Stimulated activated CD8-positive, alpha-beta memory T cell treated with anti-CD3 and anti-CD28 coated beads, Interleukin-4, amount 100 ng/mL, for 4 hours (primary cell): Measurements from ENCODE around the gene NMRK2.

Experiments used
- DNase-seq, 2 donors: peaks; one replicate each; pipeline ENCODE4 v3.0.0-alpha.2; 2020; ENCODE audit warnings: low read depth in 2 of 2, low spot score in 1 of 2

The NMRK2 gene

DNA sequence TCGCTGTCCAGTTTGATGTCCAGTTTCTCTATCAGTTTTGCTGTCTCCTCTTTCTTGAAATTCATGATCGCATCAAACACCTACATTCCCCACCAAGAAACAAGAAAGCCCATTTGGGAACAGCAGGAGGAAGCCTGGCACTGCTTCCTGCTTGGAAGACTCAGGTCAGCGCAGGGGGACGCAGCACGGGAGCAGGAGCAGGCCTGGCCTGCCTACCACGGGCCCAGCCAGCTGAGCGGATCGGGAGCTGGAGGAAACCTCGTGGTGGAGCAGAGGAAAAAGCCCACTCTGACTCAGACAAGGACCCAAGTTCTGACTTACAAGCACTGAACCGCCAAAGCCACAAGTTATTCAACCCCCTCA, 48.5 kb downstream of the NMRK2 start:
- no peak for DNase-seq

GRCh38 chr19:3981736-3982681, 49.1 kb downstream of the NMRK2 start:
- DNase-seq: no peak

DNA sequence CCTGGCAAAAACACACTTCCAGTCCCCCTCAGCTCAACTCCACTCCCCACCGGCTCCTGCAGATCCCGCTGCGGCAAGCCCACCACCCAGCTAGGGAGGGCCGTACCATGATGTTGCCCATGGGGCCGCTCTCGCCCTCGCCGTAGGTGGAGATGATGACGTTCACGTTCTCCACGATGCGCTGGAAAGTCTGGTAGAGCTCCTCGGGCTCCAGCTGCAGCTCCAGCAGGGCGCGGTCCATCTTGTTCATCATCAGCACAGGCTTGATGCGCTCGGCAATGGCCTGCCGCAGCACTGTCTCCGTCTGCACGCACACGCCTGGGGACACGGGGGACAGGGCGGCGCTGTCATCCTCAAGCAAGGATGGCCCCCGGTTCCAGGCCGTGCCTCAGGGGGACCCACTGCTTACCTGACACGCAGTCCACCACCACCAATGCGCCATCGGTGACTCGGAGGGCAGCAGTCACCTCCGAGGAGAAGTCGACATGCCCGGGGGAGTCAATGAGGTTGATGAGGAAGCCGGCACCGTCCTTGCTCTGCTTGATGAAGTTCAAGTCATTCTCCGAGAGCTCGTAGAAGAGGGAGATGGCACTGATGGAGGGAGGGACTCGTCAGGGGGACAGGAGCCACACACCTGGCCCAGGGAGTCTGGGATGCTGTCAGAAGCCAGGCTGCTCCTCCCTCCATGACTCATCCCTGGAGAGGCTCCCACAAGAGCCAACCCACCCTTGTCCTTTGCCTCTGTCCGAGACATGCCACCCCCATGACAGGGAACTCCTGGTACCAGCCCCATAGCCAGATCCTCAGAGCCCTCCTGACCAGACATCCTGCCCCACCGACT, 50.1 kb downstream of the NMRK2 start:
- DNase-seq: no peak

GRCh38 chr19:3983542-3983914, 50.7 kb downstream of the NMRK2 start:
- DNase-seq: no peak

GRCh38 chr19:3983936-3984583, 51.2 kb downstream of the NMRK2 start:
- DNase-seq: no peak

DNA sequence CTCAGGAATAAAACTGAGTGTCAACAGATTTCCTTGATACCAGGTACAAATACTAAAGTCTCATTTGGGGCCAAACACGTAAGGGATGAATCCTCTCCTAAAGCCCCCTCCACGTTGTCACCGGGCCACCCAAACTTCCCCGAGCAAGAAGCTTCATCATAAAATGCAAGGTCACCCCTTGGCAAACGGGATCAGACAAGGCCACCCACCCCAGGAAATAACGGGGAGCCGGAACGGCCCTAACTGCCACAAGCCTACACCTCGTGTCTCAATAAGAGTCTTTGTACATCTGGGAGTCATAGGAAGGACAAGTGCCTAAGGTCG, 51.7 kb downstream of the NMRK2 start:
- DNase-seq: no peak

- DNase-seq: peak; percentile 78 to 83
These were observed 52.2 kb downstream of the NMRK2 start, which contains the start of gene EEF2 for GRCh38 chr19:3984908-3985642. Gene EEF2, minus strand, starts transcription at chr19:3985463. Its CDS starts 83 bp downstream, at chr19:3985380.

- no peak for DNase-seq
These were observed 52.9 kb downstream of the NMRK2 start for GRCh38 chr19:3985643-3986259.

DNA sequence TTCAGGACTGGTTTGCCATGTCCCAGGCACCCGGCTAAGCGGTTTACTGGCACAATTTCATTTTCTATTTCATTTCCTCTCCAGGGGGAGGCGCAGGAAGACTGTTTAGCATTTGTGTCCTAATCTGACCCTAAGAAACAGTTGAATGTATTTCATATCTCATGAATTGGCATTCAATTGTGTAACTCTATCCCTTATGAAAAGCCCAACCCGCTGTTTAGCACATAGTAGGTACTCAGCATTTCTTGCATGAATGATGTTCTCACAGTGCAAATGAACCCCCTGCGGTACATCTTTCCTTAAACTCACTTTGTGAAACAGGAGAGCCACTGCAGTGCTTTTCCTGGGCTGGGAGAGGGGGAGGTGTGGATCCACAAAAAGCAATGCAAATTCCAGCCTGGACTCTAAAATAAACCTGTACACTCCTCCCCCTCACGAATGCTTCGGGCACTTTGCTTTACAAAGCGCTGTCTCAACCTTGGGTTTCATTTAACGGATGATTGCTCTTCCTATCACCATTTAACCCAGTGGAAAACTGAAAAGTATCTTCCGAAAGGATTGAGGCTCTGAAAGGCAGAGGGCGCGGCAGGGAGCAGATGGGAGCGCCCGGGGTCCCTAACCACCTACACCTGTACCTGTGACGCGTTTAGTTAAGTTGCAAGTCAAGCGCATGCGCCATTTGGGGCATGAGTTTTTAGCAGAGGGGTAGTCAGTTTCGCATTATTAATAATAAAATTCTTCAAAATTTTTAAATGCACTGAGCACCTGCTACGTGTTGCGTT, 53.6 kb downstream of the NMRK2 start:
- DNase-seq: no peak

GRCh38 chr19:3987619-3988371, 54.9 kb downstream of the NMRK2 start:
- DNase-seq: peak; percentile 75 to 78

DNA sequence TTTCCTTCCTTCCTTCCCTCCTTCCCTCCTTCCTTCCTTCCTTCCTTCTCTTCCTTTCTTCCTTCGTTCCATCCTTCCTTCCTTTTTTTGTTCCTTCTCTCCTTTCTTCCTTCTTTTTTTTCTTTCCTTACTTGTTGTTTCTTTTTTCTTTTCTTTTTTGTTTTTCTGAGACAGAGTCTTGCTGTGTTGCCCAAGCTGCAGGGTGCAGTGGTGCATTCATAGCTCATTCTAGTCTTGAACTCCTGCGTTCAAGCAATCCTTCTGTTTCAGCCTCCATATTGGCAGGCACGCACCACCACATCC, 57.9 kb downstream of the NMRK2 start:
- DNase-seq: no peak
